ENCODE measurements around the gene TOLLIP. TPM values are rescaled to one million over a fixed set of nuclear protein-coding genes. Genes with fewer than 3 reads are reported as not detected.

Gene TOLLIP
- total and polyA plus RNA-seq, 2 of the 8 experiments (the other 6 are each of a cell fraction or from before 2014, with no cell fraction given), result 23.7 to 34.7 TPM

- H3K4me2 ChIP-seq (ENCODE audit: insufficient read depth in 1 of 2, low read depth in 2 of 2, low read length in 2 of 2), result no peak overlapping the region
- no peaks in the 10 kb centered on the region; a peak in 1 of 4 replicates for H3K9me3 ChIP-seq (ENCODE audit: insufficient read depth in 2 of 2, low read depth in 1 of 2, low read length in 1 of 2)
- no peaks in the 10 kb centered on the region for H3K79me2 ChIP-seq (ENCODE audit: control insufficient read depth in 1 of 2, insufficient read depth in 2 of 2, low read length in 2 of 2)
- peak overlapping the region; percentile 40; the same call in 1 of the 2 replicates for H2AK5ac ChIP-seq (ENCODE audit: low read depth, low read length)
- no peaks in the 10 kb centered on the region for H3K23me2 ChIP-seq (ENCODE audit: low read depth, low read length)
- CTCF ChIA-PET (ENCODE audit: partially characterized antibody), result interaction anchor here (0.7 to 2.1 kb wide), 5 partner anchors 20 to 112 kb away, joined by 3 to 6 read pairs (median 3); no protein-coding TSS in a partner anchor
- 0 out of 2 replicates have a peak overlapping the region, but pooled peaks have one; percentile 71 for H4K8ac ChIP-seq (ENCODE audit: extremely low read depth, insufficient read depth, low read length)
- DNase-seq (ENCODE audit: low read depth in 1 of 2, low spot score in 2 of 2) (peak in 1 of 2 experiments; percentile 46), FAIRE-seq (no peak)
- H3K27ac ChIP-seq (ENCODE audit: low read depth, low read length), result no peak overlapping the region
- H2BK120ac ChIP-seq (replicated peaks; ENCODE audit: low read depth, low read length), result no peak overlapping the region
- H3K4ac ChIP-seq (replicated peaks; ENCODE audit: insufficient read length, low read depth, low read length), result peak overlapping the region; percentile 69
- no peaks in the 10 kb centered on the region for H3K79me1 ChIP-seq (ENCODE audit: low read depth, low read length)
- H3K56ac ChIP-seq (replicated peaks; ENCODE audit: insufficient read length, low read depth, low read length), result no peak overlapping the region
- no peak overlapping the region for H4K91ac ChIP-seq (replicated peaks; ENCODE audit: insufficient read length, low read length)
- H2BK20ac ChIP-seq (ENCODE audit: low read length), result no peak overlapping the region
- 90% methylated on average over 23 of the region's 29 CpGs; no CpG with 5 or more reads in 1 of the 2 experiments for WGBS, 2 experiments (ENCODE audit: extremely low coverage in 1 of 2, insufficient coverage in 1 of 2, insufficient read length in 1 of 2, insufficient replicate concordance in 2 of 2, low coverage in 1 of 2, low lambda C conversion rate in 2 of 2, missing lambda C conversion rate in 1 of 2)
- H2AFZ ChIP-seq (ENCODE audit: low read length), result no peak overlapping the region
- H4K20me1 ChIP-seq (replicated peaks in 1 of 2; ENCODE audit: control insufficient read depth in 1 of 2, insufficient read depth in 2 of 2, low read length in 2 of 2), result peaks cover 0 to 1% of the 10 kb centered on the region in 2 experiments
- H2BK5ac ChIP-seq (ENCODE audit: low read depth, low read length), result no peak overlapping the region
- no peaks in the 10 kb centered on the region for H3K27me3 ChIP-seq (replicated peaks in 1 of 4; ENCODE audit: control insufficient read depth in 3 of 4, extremely low read depth in 1 of 4, insufficient read depth in 3 of 4, low read length in 3 of 4)
- POLR2A ChIA-PET (ENCODE audit: partially characterized antibody), result no interaction called here
- H3K4me1 ChIP-seq (replicated peaks in 1 of 4; ENCODE audit: control insufficient read depth in 3 of 4, insufficient read depth in 4 of 4, low read length in 3 of 4), result peaks cover 0 to 14% (median 5%) of the 10 kb centered on the region in 4 experiments; a peak in 6 of 7 replicates
- H3K14ac ChIP-seq (ENCODE audit: insufficient read length), result no peak overlapping the region
- no peak overlapping the region for H4K5ac ChIP-seq (ENCODE audit: insufficient read length, low read depth, low read length)
- no peak overlapping the region for H3K18ac ChIP-seq (ENCODE audit: extremely low read depth, low read length)
- no peak overlapping the region for H2BK15ac ChIP-seq (ENCODE audit: low read length)
- no peaks in the 10 kb centered on the region for H3K36me3 ChIP-seq (ENCODE audit: control insufficient read depth in 2 of 4, insufficient read depth in 4 of 4, low read length in 3 of 4)
- H3K4me3 ChIP-seq (ENCODE audit: extremely low read depth in 1 of 4, insufficient read depth in 2 of 4, low read depth in 3 of 4, low read length in 4 of 4), result no peak overlapping the region
- no peak overlapping the region for H3K23ac ChIP-seq (ENCODE audit: insufficient read length)
- TF ChIP-seq HDAC6 (IDR thresholded peaks at IDR 0.05; ENCODE audit: low read depth, low read length), result no peak
- no peak for TF ChIP-seq TBP (IDR thresholded peaks at IDR 0.05; ENCODE audit: low read depth, low read length)
- no peak for TF ChIP-seq POU5F1 (IDR thresholded peaks at IDR 0.05; ENCODE audit: low read depth, low read length)
- TF ChIP-seq MAFK (IDR thresholded peaks at IDR 0.05; ENCODE audit: low read depth, low read length), result no peak
- H2BK12ac ChIP-seq (ENCODE audit: low read depth, low read length), result no peak overlapping the region
- H3K9ac ChIP-seq (replicated peaks in 1 of 4; ENCODE audit: extremely low read depth in 1 of 4, low read depth in 3 of 4, low read length in 3 of 4), result no peak overlapping the region
These were observed 83.8 kb downstream of the TOLLIP start for GRCh38 chr11:1225386-1226225.
